H9 (cell line): ENCODE data around the gene SLC9A6. TPM values are rescaled to one million over a fixed set of nuclear protein-coding genes. Genes with fewer than 3 reads are reported as not detected.

Source experiments
- DNase-seq: peaks from one replicate; pipeline ENCODE4 v3.0.0-alpha.2; 2017
- H2AFZ ChIP-seq: one replicate; pipeline ENCODE4 v1.6.1; 2013; ENCODE audit warnings: mild to moderate bottlenecking, low read length, control low read depth, moderate library complexity
- H2AK5ac ChIP-seq: 2 replicates; pipeline ENCODE4 v1.6.1; 2013; ENCODE audit warnings: low read length, control low read depth, mixed read lengths; ENCODE audit not compliant: insufficient read length
- H2BK120ac ChIP-seq: one replicate; pipeline ENCODE4 v1.6.1; 2013; ENCODE audit warnings: low read depth, mild to moderate bottlenecking, low read length, control low read depth, inconsistent platforms; ENCODE audit not compliant: poor library complexity, severe bottlenecking
- H2BK12ac ChIP-seq: 2 replicates; pipeline ENCODE4 v1.6.1; 2013; ENCODE audit warnings: low read length, control low read depth, mixed read lengths, low read depth; ENCODE audit not compliant: insufficient read length
- H2BK15ac ChIP-seq: 2 replicates; pipeline ENCODE4 v1.6.1; 2013; ENCODE audit warnings: low read depth, low read length, control low read depth
- H2BK20ac ChIP-seq: one replicate; pipeline ENCODE4 v1.6.1; 2013; ENCODE audit warnings: low read depth, mild to moderate bottlenecking, low read length, control low read depth, inconsistent platforms; ENCODE audit not compliant: poor library complexity, severe bottlenecking
- H2BK5ac ChIP-seq: 2 replicates; pipeline ENCODE4 v1.6.1; 2013; ENCODE audit warnings: low read length, control low read depth, mixed read lengths; ENCODE audit not compliant: insufficient read length
- H3K14ac ChIP-seq: 2 replicates; pipeline ENCODE4 v1.6.1; 2013; ENCODE audit warnings: low read length, control low read depth; ENCODE audit not compliant: insufficient read depth
- H3K18ac ChIP-seq: 2 replicates; pipeline ENCODE4 v1.6.1; 2013; ENCODE audit warnings: low read depth, mild to moderate bottlenecking, mixed read lengths, low read length, control low read depth; ENCODE audit not compliant: insufficient read length
- H3K23ac ChIP-seq: 2 replicates; pipeline ENCODE4 v1.6.1; 2013; ENCODE audit warnings: low read length, control low read depth, mixed read lengths, low read depth; ENCODE audit not compliant: insufficient read length
- H3K23me2 ChIP-seq: 2 replicates; pipeline ENCODE4 v1.6.1; 2013; ENCODE audit warnings: low read depth, mild to moderate bottlenecking, mixed read lengths, low read length, control low read depth; ENCODE audit not compliant: insufficient read length, poor library complexity, severe bottlenecking
- H3K27ac ChIP-seq: 2 replicates; pipeline ENCODE4 v1.5.1; 2013; ENCODE audit warnings: low read length, control low read depth, mixed read lengths, low read depth; ENCODE audit not compliant: insufficient read length
- H3K27me3 ChIP-seq: 2 replicates; pipeline ENCODE4 v1.6.1; 2013; ENCODE audit warnings: low read length, control low read depth, inconsistent platforms; ENCODE audit not compliant: insufficient read depth
- H3K4ac ChIP-seq: 2 replicates; pipeline ENCODE4 v1.6.1; 2013; ENCODE audit warnings: low read depth, mild to moderate bottlenecking, control low read depth, inconsistent platforms, low read length, moderate library complexity
- H3K4me1 ChIP-seq: 2 replicates; pipeline ENCODE4 v1.6.1; 2013; ENCODE audit warnings: low read length, control low read depth, inconsistent platforms; ENCODE audit not compliant: insufficient read depth
- H3K4me2 ChIP-seq: 2 replicates; pipeline ENCODE4 v1.6.1; 2013; ENCODE audit warnings: low read length, control low read depth, mixed read lengths; ENCODE audit not compliant: insufficient read length, insufficient read depth
- H3K56ac ChIP-seq: 2 replicates; pipeline ENCODE4 v1.6.1; 2013; ENCODE audit warnings: low read depth, mild to moderate bottlenecking, mixed read lengths, low read length, control low read depth; ENCODE audit not compliant: insufficient read length
- H3K79me1 ChIP-seq: 2 replicates; pipeline ENCODE4 v1.6.1; 2013; ENCODE audit warnings: low read depth, mild to moderate bottlenecking, moderate library complexity, low read length, control low read depth, inconsistent platforms; ENCODE audit not compliant: insufficient read depth, poor library complexity, severe bottlenecking
- H3K79me2 ChIP-seq: 2 replicates; pipeline ENCODE4 v1.6.1; 2013; ENCODE audit warnings: low read length, control low read depth, inconsistent platforms; ENCODE audit not compliant: insufficient read depth
- H3K9ac ChIP-seq: 2 replicates; pipeline ENCODE4 v1.6.1; 2013; ENCODE audit warnings: low read length, control low read depth, mixed read lengths; ENCODE audit not compliant: insufficient read length; ENCODE audit errors: extremely low read depth
- H3K9me3 ChIP-seq: one replicate; pipeline ENCODE4 v1.6.1; 2013; ENCODE audit warnings: low read depth, low read length, inconsistent platforms; ENCODE audit not compliant: control insufficient read depth
- H3T11ph ChIP-seq: one replicate; pipeline ENCODE4 v1.6.1; 2013; ENCODE audit warnings: mild to moderate bottlenecking, low read length, control low read depth, inconsistent platforms
- H4K20me1 ChIP-seq: one replicate; pipeline ENCODE4 v1.6.1; 2013; ENCODE audit not compliant: control insufficient read depth, insufficient read length, insufficient read depth
- H4K5ac ChIP-seq: 2 replicates; pipeline ENCODE4 v1.6.1; 2013; ENCODE audit warnings: low read depth, mild to moderate bottlenecking, mixed read lengths, low read length, control low read depth; ENCODE audit not compliant: insufficient read length
- H4K8ac ChIP-seq: replicated peaks from 2 replicates; pipeline ENCODE4 v1.6.1; 2013; ENCODE audit warnings: low read length, control low read depth, mixed read lengths, low read depth; ENCODE audit not compliant: insufficient read length
- H4K91ac ChIP-seq: 2 replicates; pipeline ENCODE4 v1.6.1; 2013; ENCODE audit warnings: low read depth, mild to moderate bottlenecking, moderate library complexity, mixed read lengths, low read length, control low read depth; ENCODE audit not compliant: insufficient read length
- H3K27ac Mint-ChIP-seq, 3 experiments: 2 replicates in 2 of 3; 3 replicates in 1 of 3; pipeline ENCODE4 v1.8.0; 2020 to 2021; ENCODE audit warnings: mixed read lengths in 3 of 3, mild to moderate bottlenecking in 1 of 3, moderate library complexity in 1 of 3
- H3K27me3 Mint-ChIP-seq: 2 replicates; pipeline ENCODE4 v1.8.0; 2021; ENCODE audit warnings: low read depth, mild to moderate bottlenecking, moderate library complexity, mixed read lengths
- H3K36me3 Mint-ChIP-seq, 3 experiments: 2 replicates in 2 of 3; 3 replicates in 1 of 3; pipeline ENCODE4 v1.8.0; 2020 to 2021; ENCODE audit warnings: low read depth in 3 of 3, mixed read lengths in 3 of 3; ENCODE audit not compliant: insufficient read depth in 1 of 3
- H3K4me1 Mint-ChIP-seq, 2 experiments: 2 replicates each; pipeline ENCODE4 v1.8.0; 2020; ENCODE audit warnings: mixed read lengths in 2 of 2
- H3K4me3 Mint-ChIP-seq, 2 experiments: 2 replicates in 1 of 2; 3 replicates in 1 of 2; pipeline ENCODE4 v1.8.0; 2020 to 2021; ENCODE audit warnings: mild to moderate bottlenecking in 2 of 2, mixed read lengths in 2 of 2, moderate library complexity in 1 of 2
- H3K9me3 Mint-ChIP-seq, 2 experiments: 2 replicates in 1 of 2; 3 replicates in 1 of 2; pipeline ENCODE4 v1.8.0; 2020; ENCODE audit warnings: mild to moderate bottlenecking in 2 of 2, mixed read lengths in 2 of 2, moderate library complexity in 1 of 2
- WGBS: extraction: QIAGEN DNeasy Blood & Tissue Kit; methylation state at CpG from one replicate; pipeline ENCODE4 v1.1.7; 2013; ENCODE audit warnings: missing lambda C conversion rate, low lambda C conversion rate, mixed read lengths; ENCODE audit not compliant: insufficient read length; ENCODE audit errors: extremely low coverage; 5-methylcytosine and 5-hydroxymethylcytosine counted together
- total RNA-seq: library from RNA; stranded (reverse); gene quantifications from 2 replicates; pipeline ENCODE4 v1.2.1, GENCODE V29; 2021
- TF ChIP-seq, protein P1 (sequence below): fragments of 200-600 bp; sonication (generic); conservative IDR thresholded peaks from 3 replicates; pipeline ENCODE4 v1.8.0; 2021; ENCODE audit warnings: antibody characterized with exemption, mild to moderate bottlenecking

Gene SLC9A6
- total RNA-seq, 1 experiment from 2014 or later: 12.3 TPM

DNA sequence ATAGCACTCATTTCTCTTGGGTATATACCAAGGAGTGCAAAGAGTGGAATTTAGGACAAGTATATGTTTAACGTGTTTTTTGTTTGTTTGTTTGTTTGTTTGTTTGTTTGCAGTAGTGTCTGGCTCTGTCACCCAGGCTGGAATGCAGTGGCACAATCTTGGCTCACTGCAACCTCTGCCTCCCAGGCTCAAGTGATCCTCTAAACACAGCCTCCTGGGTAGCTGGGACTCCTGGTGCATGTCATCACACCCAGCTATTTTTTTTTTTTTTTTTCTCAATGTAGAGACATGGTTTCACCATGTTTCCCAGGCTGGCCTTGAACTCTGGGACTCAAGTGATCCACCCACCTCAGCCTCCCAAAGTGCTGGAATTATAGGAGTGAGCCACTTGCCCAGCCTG, 50.4 kb downstream of the SLC9A6 start:
- Histone ChIP-seq H3K4me2 (no peak overlapping the region), H3K79me1 (no peaks in the 10 kb centered on the region), H3K14ac (no peak overlapping the region), H2BK15ac (no peak overlapping the region), H3K9me3 (peaks cover 18% of the 10 kb centered on the region), H3K4me1 (no peaks in the 10 kb centered on the region), H2BK120ac (no peak overlapping the region), H2AK5ac (no peak overlapping the region), H4K20me1 (no peaks in the 10 kb centered on the region), H3K9ac (no peak overlapping the region), H3K4ac (no peak overlapping the region), H3K79me2 (no peaks in the 10 kb centered on the region), H3K23me2 (no peaks in the 10 kb centered on the region), H3T11ph (no peak overlapping the region), H2BK5ac (no peak overlapping the region), H4K91ac (no peak overlapping the region), H3K23ac (no peak overlapping the region), H3K56ac (no peak overlapping the region), H4K8ac (no peak overlapping the region), H4K5ac (no peak overlapping the region), H3K27ac (no peak overlapping the region), H3K18ac (no peak overlapping the region), H2BK20ac (no peak overlapping the region), H3K27me3 (no peaks in the 10 kb centered on the region), H2BK12ac (no peak overlapping the region), H2AFZ (no peak overlapping the region)
- Mint-ChIP-seq H3K4me1 (no peaks in the 10 kb centered on the region), H3K4me3 (no peak overlapping the region), H3K9me3 (peaks cover 45 to 52% of the 10 kb centered on the region in 2 experiments), H3K36me3 (peaks cover 0 to 19% (median 5%) of the 10 kb centered on the region in 3 experiments; a peak in 5 of 7 replicates), H3K27me3 (no peaks in the 10 kb centered on the region; the same call in 1 of the 2 replicates), H3K27ac (no peak overlapping the region)
- TF ChIP-seq, protein P1, sequence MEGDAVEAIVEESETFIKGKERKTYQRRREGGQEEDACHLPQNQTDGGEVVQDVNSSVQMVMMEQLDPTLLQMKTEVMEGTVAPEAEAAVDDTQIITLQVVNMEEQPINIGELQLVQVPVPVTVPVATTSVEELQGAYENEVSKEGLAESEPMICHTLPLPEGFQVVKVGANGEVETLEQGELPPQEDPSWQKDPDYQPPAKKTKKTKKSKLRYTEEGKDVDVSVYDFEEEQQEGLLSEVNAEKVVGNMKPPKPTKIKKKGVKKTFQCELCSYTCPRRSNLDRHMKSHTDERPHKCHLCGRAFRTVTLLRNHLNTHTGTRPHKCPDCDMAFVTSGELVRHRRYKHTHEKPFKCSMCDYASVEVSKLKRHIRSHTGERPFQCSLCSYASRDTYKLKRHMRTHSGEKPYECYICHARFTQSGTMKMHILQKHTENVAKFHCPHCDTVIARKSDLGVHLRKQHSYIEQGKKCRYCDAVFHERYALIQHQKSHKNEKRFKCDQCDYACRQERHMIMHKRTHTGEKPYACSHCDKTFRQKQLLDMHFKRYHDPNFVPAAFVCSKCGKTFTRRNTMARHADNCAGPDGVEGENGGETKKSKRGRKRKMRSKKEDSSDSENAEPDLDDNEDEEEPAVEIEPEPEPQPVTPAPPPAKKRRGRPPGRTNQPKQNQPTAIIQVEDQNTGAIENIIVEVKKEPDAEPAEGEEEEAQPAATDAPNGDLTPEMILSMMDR: no peak
- WGBS: no CpG with 5 or more reads among the region's 1 CpG
- no peak for DNase-seq
